ENCODE measurements around the gene SLC39A1. TPM values are rescaled to one million over a fixed set of nuclear protein-coding genes. Genes with fewer than 3 reads are reported as not detected.

Gene SLC39A1
- total RNA-seq, 1 experiment from 2014 or later = 158 TPM

DNA sequence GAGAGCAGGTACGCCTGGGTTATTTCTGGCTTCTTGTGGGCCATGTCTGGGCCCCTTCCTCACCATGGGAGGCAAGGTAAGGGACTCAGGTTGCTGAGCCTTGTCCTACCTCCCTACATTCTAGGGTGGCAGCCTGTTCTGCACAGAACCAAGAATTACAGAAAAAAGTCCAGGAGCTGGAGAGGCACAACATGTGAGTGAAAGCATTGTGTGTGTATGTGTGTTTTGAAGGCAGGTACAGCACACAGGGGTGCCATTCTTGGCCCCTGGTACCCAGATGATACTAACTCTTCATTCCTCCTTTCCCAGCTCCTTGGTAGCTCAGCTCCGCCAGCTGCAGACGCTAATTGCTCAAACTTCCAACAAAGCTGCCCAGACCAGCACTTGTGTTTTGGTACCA lies 9.7 kb upstream of the SLC39A1 start:
- ChIA-PET CTCF (no interaction called here), POLR2A (no interaction called here)
- Histone ChIP-seq H3K36me3 (ENCODE audit: control insufficient read depth, insufficient read depth, low read length) (no peaks in the 10 kb centered on the region; the same call in 1 of the 2 replicates), H3K9me3 (ENCODE audit: control insufficient read depth, insufficient read depth, low read depth, low read length) (no peaks in the 10 kb centered on the region), H3K4me3 (ENCODE audit: low read depth in 2 of 2, low read length in 2 of 2) (no peak overlapping the region), H3K4me1 (ENCODE audit: control insufficient read depth, insufficient read depth, low read length) (peaks cover 8% of the 10 kb centered on the region; the same call in 1 of the 2 replicates), H3K27ac (ENCODE audit: low read length) (no peak overlapping the region), H3K27me3 (ENCODE audit: control insufficient read depth, insufficient read depth, low read length) (no peaks in the 10 kb centered on the region)
- intact Hi-C loops (cut with micrococcal nuclease; ENCODE audit: unreplicated experiment) (no loop called here), in situ Hi-C loops (cut with HindIII; ENCODE audit: low pct_unique_long_range_greater_than_20kb, low sequenced_read_pairs) (no loop called here)
- ATAC-seq = no peak
- BruUV-seq (replicated peaks) = no TSS peak
- TF ChIP-seq SIN3A (IDR thresholded peaks at IDR 0.05; ENCODE audit: borderline replicate concordance, insufficient read depth, low read depth, low read length) = no peak
- 0 out of 2 replicates have a peak, but pooled peaks have one; percentile 25 for TF ChIP-seq POLR2AphosphoS5 (IDR thresholded peaks at IDR 0.05; ENCODE audit: low read depth, low read length)
- no peak for DNase-seq (ENCODE audit: low read depth, low spot score)

DNA sequence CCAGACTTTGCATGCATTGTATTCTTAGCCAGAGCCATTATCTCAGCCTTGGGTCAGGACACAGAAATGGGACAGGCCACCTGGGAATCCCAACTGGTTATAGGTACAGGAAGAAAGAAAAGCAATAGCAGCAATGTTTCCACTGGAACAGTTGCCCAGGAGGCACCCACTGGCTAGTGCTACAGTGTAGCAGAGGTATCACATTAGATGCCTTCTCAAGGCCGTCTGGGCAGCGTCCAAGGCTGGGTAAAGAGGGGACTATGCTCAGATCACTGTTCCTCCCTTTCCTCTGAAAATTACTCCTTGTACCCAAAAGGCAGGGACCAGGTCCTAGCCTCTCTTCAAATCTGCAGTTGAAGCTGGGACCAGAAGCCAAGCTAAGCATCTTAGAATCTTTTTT lies 7.0 kb upstream of the SLC39A1 start:
- H3K4me3 ChIP-seq (ENCODE audit: low read depth in 2 of 2, low read length in 2 of 2) = no peak overlapping the region
- H3K27ac ChIP-seq (ENCODE audit: low read length) = no peak overlapping the region
- peaks cover 9% of the 10 kb centered on the region; the same call in 1 of the 2 replicates for H3K4me1 ChIP-seq (ENCODE audit: control insufficient read depth, insufficient read depth, low read length)
- intact Hi-C loops (cut with micrococcal nuclease; ENCODE audit: unreplicated experiment) = no loop called here
- in situ Hi-C loops (cut with HindIII; ENCODE audit: low pct_unique_long_range_greater_than_20kb, low sequenced_read_pairs) = no loop called here
- H3K27me3 ChIP-seq (ENCODE audit: control insufficient read depth, insufficient read depth, low read length) = no peaks in the 10 kb centered on the region
- ChIA-PET POLR2A (interaction anchor here (0.7 kb wide), 2 partner anchors 20 to 178 kb away, joined by 4 to 11 read pairs; no protein-coding TSS in a partner anchor), CTCF (interaction anchor here (0.7 kb wide), 1 partner anchor 141 kb away, joined by 5 read pairs; no protein-coding TSS in a partner anchor)
- ATAC-seq (no peak), DNase-seq (ENCODE audit: low read depth, low spot score) (no peak)
- H3K36me3 ChIP-seq (ENCODE audit: control insufficient read depth, insufficient read depth, low read length) = no peaks in the 10 kb centered on the region; the same call in 1 of the 2 replicates
- no TSS peak for BruUV-seq (replicated peaks)
- TF ChIP-seq, protein P1, sequence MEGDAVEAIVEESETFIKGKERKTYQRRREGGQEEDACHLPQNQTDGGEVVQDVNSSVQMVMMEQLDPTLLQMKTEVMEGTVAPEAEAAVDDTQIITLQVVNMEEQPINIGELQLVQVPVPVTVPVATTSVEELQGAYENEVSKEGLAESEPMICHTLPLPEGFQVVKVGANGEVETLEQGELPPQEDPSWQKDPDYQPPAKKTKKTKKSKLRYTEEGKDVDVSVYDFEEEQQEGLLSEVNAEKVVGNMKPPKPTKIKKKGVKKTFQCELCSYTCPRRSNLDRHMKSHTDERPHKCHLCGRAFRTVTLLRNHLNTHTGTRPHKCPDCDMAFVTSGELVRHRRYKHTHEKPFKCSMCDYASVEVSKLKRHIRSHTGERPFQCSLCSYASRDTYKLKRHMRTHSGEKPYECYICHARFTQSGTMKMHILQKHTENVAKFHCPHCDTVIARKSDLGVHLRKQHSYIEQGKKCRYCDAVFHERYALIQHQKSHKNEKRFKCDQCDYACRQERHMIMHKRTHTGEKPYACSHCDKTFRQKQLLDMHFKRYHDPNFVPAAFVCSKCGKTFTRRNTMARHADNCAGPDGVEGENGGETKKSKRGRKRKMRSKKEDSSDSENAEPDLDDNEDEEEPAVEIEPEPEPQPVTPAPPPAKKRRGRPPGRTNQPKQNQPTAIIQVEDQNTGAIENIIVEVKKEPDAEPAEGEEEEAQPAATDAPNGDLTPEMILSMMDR (IDR thresholded peaks at IDR 0.05) = no peak
- TF ChIP-seq, protein P2, sequence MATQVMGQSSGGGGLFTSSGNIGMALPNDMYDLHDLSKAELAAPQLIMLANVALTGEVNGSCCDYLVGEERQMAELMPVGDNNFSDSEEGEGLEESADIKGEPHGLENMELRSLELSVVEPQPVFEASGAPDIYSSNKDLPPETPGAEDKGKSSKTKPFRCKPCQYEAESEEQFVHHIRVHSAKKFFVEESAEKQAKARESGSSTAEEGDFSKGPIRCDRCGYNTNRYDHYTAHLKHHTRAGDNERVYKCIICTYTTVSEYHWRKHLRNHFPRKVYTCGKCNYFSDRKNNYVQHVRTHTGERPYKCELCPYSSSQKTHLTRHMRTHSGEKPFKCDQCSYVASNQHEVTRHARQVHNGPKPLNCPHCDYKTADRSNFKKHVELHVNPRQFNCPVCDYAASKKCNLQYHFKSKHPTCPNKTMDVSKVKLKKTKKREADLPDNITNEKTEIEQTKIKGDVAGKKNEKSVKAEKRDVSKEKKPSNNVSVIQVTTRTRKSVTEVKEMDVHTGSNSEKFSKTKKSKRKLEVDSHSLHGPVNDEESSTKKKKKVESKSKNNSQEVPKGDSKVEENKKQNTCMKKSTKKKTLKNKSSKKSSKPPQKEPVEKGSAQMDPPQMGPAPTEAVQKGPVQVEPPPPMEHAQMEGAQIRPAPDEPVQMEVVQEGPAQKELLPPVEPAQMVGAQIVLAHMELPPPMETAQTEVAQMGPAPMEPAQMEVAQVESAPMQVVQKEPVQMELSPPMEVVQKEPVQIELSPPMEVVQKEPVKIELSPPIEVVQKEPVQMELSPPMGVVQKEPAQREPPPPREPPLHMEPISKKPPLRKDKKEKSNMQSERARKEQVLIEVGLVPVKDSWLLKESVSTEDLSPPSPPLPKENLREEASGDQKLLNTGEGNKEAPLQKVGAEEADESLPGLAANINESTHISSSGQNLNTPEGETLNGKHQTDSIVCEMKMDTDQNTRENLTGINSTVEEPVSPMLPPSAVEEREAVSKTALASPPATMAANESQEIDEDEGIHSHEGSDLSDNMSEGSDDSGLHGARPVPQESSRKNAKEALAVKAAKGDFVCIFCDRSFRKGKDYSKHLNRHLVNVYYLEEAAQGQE (IDR thresholded peaks at IDR 0.05; ENCODE audit: insufficient read depth in 1 of 2, low read depth in 2 of 2, low read length in 1 of 2) = no peak
- TF ChIP-seq POLR2AphosphoS5 (IDR thresholded peaks at IDR 0.05; ENCODE audit: low read depth, low read length) = no peak
- TF ChIP-seq SIN3A (IDR thresholded peaks at IDR 0.05; ENCODE audit: borderline replicate concordance, insufficient read depth, low read depth, low read length) = no peak
- no peak for TF ChIP-seq TCF7L2 (IDR thresholded peaks at IDR 0.05; ENCODE audit: low read depth, low read length)
- H3K9me3 ChIP-seq (ENCODE audit: control insufficient read depth, insufficient read depth, low read depth, low read length) = no peaks in the 10 kb centered on the region

DNA sequence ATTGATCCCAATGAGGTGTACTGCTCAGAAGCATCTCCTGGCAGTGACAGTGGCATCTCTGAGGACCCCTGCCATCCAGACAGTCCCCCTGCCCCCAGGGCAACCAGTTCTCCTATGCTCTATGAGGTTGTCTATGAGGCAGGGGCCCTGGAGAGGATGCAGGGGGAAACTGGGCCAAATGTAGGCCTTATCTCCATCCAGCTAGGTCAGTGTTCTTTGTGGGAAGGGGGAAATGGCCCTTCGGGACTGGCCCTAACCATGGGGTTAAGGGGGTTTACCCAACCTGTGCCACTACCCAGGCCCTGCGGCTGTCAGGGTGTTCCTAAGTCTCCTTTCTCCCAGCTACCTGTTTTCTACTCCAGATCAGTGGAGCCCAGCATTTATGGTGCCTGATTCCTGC lies 5.6 kb upstream of the SLC39A1 start:
- CTCF ChIA-PET = no interaction called here
- POLR2A ChIA-PET = no interaction called here
- no peak overlapping the region for H3K4me3 ChIP-seq (ENCODE audit: low read depth in 2 of 2, low read length in 2 of 2)

More for the DNA sequence above, 5.6 kb upstream of the SLC39A1 start:
- Histone ChIP-seq H3K36me3 (ENCODE audit: control insufficient read depth, insufficient read depth, low read length) (no peaks in the 10 kb centered on the region; the same call in 1 of the 2 replicates), H3K27ac (ENCODE audit: low read length) (no peak overlapping the region), H3K4me1 (ENCODE audit: control insufficient read depth, insufficient read depth, low read length) (peaks cover 9% of the 10 kb centered on the region; the same call in 1 of the 2 replicates), H3K9me3 (ENCODE audit: control insufficient read depth, insufficient read depth, low read depth, low read length) (no peaks in the 10 kb centered on the region), H3K27me3 (ENCODE audit: control insufficient read depth, insufficient read depth, low read length) (no peaks in the 10 kb centered on the region)
- ATAC-seq (no peak), DNase-seq (ENCODE audit: low read depth, low spot score) (no peak)
- intact Hi-C loops (cut with micrococcal nuclease; ENCODE audit: unreplicated experiment) (no loop called here), in situ Hi-C loops (cut with HindIII; ENCODE audit: low pct_unique_long_range_greater_than_20kb, low sequenced_read_pairs) (no loop called here)
- BruUV-seq (replicated peaks) = no TSS peak
- TF ChIP-seq TCF7L2 (IDR thresholded peaks at IDR 0.05; ENCODE audit: low read depth, low read length) = no peak
